ENCODE measurements around the gene CFAP410.

DNA sequence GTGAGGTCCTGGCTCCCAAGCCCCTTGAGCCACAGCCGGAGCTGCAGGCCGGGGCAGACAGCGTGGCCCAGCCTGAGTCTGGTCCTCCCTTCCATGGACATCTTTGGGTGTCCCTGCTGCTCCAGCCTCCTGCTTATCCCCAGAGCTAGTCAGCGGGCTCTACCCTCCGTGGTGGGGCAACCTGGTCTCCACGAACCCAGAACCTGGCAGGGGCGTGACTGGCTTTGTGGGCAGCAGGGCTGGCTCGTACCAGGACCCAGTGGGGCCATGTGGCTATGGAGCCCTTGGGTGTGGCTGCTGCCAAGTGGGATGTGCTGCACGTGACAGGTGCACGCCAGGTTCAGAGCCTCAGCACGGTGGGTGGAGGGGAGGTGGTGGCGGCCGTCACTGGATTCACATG is 18.3 kb downstream of the CFAP410 start:
- TF ChIP-seq POLR2A (IDR thresholded peaks at IDR 0.05) (no peak), CTCF (IDR thresholded peaks at IDR 0.05) (no peak)

Measured in Peyer's patch (tissue), 4 donors.